8988T (cell line): Measurements from ENCODE around the gene ADNP2.

Experiments
- DNase-seq: peaks from one replicate; pipeline ENCODE4 v3.0.0; 2011

The ADNP2 gene

DNA sequence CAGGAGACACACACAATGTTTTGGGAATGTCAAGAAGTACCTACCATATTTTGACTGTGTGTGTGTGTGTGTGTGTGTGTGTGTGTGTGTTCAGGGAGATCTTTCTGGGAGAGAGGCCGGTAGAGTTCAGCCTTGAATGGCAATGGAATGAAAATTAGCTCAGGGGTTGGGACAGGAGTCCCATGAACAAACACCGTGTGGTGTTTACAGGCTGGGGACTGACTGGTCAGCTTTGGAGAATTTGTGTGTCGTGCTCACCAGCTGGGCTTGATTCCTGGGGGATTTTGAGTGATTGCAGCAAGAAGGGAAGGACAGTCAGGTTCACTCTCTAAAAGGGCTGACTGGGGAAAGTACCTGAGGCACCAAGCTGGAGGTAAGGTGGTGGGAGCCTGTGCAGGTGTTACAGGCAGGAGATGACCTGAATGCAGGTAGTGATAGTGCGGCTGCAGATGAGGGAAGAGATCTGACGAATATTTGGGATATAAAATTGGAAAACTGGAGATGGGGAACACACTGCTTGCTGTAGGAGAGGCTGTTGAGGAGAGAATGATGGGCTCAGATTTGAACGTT lies 2.5 kb upstream of the ADNP2 start:
- DNase-seq, result no peak

DNA sequence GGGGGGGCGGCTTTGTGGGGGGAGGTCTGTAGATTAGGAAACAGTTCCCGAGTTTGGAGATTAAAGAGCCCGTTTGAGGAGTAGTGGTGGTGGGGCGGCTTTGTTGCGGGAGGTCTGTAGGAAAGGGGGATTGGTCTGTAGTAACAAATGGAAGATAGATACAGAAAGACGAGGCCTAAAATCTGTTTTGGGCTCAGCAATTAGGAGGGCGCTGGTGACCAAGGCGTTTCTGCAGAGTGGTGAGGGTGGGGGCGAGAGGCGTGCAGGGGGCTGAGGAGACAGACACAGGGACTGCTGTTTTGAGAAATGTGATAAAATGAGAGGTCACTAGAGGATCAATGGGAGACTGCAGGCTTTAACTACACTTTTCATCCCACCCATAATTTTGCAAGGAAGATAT lies 1.6 kb upstream of the ADNP2 start:
- DNase-seq, result no peak

DNA sequence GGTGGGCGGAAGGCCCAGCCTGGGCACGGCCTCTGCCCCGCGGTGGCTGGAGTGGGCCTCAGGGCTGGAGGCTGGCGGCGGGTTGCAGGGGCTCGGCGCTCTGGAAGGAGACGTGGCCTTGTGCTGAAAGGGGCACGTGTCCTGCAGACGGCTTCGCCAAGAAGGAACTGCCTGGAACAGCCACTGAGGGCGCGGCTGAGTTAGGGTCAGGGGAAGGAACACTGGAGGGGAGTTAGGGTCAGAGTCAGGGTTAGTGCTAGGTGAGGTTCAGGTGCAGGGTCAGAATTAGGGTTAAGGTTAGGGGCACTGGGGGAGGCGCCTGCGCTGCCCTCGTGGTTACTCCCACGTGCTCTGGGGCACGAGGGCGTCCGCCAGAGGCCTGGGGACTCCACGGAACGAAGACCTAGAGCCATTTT lies 933 bp upstream of the ADNP2 start:
- DNase-seq, result no peak

DNA sequence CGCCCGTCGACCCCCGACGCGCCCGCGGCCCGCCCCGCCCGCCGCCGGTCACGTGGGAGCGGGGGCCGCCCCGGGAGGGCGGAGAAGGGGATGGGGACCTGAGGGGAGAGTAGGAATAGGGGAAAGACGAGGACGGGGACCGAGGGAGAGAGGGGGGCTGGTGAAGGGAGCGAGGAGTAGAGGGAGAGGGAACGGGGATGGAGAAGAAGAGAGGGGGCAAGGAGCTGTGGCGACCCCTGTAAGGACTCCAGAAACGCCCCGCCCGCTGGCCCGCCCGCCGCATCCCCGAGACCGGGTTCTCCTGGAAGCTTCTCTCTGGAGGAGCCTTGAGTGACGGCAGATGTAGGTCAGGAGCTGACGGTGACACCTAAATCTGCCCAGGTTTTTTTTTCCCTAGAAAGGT lies 615 bp downstream of the ADNP2 start:
- DNase-seq, result peak; percentile 19

DNA sequence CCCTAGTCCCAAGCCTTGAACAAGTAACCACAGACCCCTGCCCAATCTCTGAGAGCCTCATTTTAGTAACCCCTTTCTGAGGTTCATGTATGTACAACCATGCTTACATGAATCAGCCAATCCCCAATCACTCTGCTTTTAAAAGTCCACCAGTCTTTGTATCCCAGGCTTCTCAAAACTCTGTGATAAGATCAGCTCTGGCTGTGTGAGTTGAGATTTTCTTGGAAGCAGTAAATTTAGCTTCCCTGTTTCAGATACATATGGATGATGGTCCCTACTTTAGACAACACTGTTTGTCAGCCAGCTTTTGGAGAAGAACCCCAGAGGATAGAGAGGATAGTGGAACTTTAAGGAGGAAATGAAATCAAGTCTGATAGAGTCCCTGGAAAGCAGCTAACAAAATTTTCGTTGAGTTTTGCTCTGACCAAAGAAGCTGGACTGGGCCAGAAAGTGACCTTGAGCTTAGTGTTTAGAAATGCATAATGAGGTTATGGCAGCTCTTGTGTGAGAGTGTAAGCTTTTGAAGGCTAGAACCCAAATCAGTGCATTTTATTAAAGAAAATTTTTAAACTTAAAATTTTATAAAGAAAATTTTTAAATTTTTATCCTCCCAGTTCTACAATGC lies 3.7 kb downstream of the ADNP2 start:
- DNase-seq, result no peak

DNA sequence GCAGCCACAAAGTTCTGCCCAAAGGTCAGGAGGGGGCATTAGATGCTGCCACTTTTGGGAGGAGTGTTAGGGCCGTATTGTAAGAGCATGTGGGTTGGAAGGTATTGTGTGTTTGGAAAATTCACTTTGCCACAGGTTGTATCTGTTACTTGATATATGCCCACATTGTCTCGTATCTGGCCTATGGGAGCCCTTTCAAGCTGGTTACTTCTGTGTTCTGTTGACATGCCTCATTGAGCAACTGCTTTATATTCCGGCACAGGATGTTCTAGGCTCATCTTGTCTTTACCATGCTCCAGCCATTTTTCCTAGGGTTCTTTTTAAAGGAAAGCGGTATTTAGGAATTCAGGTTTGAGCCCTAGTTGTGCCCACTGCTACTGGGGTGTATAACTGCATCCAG lies 6.0 kb downstream of the ADNP2 start:
- no peak for DNase-seq

DNA sequence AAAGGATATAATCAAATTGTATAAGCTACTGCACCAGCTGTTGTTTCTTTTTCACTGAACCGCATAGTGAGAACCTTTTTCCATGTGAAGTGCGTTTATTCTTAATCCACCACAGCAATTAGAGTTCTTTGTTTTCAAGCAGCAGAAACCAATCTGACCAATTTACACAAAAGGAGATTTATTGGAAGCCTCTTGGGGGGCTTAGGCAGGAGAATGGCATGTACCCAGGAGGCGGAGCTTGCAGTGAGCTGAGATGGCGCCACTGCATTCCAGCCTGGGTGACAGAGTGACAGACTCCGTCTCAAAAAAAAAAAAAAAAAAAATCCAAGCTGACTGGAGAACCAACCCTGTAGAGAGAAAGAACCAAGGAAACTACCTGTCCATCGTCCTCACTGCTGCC lies 10.0 kb downstream of the ADNP2 start:
- no peak for DNase-seq

DNA sequence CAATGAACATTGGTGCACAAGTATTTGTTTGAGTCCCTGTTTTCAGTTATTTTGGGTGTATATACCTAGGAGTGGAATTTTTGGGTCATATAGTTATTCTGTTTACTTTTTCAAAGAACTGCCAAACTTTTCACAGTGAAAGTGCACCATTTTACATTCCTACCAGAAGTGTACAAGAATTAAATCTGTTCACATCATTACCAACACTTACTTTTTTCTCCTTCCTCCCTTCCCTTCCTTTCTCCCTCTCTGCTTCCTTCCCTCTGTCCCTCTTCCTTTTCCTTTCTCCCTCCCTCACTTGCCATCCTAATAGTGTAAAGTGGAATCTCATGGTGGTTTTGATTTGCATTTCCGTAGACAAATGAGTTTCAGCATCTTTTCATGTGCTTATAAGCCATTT lies 11.9 kb downstream of the ADNP2 start:
- no peak for DNase-seq

DNA sequence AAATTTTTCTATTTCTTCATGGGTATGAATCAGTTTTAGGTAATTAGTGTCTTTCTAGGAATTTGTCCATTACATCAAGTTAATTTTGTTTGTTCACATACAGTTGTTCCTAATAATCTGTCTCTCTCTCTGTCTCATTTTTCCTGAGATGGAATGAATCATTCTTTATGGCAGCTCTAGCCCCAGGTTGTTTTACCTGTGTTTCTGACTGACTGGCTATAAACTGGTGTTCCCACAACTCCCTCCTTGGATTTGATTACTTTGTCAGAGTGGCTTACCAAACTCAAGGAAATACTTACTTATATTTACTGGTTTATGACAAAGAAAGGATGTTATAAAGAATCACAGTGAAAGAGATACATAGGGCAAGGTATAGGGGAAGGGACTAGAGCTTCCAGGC lies 15.1 kb downstream of the ADNP2 start:
- DNase-seq, result no peak

DNA sequence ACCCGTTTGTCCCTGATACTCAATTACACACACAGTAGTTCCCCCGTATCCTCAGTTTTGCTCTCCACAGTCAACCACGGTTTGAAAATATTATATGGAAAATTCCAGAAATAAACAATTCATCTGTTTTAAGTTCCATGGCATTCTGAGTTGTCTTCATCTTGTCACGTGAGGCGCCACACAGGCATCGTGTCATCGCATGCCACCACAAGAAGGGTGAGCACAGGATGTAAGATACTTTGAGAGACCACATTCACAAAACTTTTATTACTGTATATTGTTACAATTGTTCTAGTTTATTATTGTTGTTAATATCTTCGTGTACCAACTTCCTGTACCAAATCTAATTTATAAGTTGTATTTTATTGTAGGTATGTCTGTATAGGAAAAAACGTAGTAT lies 17.7 kb downstream of the ADNP2 start:
- no peak for DNase-seq

DNA sequence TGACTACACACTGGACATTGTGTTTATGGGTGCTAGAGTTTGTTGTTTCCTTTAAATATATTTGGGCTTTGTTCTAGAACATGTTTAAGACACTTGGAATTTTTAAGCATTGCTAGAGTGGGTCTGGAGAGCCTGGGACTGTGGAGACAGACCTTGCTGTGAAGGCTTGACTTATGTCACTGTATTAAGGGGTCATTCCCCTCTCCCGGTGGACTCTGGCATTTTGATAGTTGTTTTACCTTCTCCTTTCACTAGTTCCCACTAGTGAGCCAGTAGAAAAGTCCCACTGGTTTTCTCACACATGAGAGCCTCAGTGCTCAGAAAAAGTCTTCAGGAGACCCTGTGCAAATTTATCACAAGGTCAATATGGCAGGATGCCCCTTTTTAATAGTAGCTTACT lies 18.6 kb downstream of the ADNP2 start:
- DNase-seq, result no peak

DNA sequence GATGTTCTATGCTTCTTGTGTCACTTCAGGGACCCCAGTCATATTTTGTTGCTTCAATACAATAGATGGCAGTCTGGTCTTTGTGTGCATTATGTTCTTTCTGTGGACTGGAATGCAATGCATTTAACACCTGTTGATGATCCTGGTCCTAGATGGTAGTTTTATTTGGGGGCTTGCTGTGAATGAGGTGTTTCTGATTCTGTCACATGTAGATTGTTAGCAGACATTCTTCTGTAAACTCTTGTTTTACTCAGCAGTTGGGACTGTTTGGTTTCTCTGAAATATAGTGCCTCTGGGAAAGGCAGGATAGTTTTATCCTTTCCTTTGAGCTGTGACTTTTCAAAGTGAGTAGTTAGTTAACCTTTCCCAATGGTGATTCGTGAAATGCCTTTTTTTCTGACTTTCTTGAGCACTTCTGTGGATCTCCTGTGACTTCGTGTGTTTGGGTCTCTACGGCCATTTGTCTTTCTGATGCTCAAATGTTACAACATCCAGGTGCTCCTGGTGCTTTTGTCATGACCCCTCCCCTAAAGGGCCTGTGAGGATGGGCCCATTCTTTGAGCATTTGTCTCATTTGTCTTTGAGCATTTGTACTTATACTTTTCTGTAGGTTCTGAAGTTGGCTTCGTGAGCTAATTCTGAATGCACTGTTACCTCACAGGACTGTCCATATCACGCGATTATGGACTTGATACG lies 20.8 kb downstream of the ADNP2 start:
- DNase-seq, result no peak

DNA sequence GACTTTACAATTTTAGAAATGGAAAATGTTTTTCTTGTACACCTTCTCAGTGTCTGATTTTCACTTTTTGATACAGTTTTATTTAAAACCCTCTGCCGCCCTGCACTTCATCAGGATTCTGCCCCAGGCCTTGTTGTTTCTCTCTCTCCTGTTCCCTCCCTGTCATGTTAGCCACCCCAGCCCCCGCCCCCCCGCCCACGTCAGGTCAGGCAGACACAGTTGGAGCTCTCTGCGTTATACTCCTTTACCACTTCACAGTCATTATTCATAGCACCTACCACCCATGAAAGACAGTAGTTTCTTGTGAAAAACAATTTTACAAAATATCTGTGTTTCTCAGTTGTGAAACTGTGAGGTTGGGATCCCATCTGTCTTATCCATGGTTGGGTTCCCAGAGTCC lies 21.5 kb downstream of the ADNP2 start:
- no peak for DNase-seq

DNA sequence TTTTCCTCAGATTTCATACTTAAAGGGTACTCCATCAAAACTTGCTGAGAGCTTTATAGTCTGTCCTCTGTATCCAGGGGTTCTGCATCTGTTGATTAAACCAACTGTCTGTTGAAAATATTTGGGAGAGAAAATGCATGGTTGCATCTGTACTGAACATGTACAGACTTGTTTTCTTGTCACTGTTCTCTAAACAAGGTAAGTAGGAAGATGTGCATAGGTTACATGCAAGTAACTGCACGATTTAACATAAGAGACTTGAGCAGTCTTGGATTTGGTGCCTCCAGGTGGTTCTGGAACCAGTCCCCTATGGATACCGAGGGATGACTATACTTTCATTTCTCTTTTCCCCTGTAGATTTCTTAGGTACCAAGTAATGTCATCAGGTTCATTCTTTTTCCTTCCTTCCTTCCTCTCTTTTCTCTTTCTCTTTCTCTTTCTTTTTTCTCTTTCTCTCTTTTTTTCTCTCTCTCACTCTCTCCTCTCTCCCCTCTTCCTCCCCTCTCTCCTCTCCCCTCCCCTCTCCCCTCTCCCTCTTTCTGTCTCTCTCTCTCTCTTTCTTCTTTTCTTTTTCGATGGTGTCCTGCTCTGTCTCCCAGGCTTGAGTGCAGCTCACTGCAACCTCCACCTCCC lies 23.2 kb downstream of the ADNP2 start:
- no peak for DNase-seq

DNA sequence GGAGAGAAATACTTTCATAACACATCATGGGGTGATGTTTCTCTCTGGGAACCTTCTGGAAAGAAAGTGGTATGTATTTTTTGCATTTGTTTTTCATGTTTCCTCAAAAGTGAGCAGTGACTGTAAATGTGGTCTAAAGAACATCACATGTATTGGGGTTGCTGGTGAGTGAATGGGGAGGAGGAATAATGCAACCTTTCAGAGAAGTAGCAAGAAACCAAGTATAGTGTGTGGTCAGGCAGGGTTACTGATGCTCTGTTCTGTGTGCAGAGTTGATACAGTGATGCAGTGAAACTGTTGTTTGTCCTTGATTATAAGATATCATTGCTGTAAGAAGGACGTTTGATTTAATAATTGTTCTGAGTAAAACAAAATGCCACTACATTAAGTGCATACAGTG lies 24.1 kb downstream of the ADNP2 start:
- DNase-seq, result no peak

DNA sequence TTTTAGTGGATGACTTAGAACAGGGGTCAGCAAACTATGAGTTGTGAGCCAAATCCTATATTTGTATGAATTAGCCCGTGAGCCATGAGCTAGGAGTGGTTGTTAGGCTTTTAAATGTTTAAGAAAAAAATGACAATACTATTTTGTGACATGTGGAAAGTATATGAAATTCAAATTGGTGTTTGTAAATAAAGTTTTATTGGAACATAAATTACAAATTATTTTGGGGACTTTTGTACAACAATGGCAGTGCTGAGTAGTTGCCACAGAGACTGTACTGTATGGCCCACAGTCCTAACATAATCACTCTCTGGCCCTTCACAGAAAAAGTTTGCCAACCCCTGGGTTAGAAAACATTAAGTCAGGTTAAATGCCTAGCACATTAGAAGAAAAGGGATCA lies 26.1 kb downstream of the ADNP2 start:
- DNase-seq, result no peak

DNA sequence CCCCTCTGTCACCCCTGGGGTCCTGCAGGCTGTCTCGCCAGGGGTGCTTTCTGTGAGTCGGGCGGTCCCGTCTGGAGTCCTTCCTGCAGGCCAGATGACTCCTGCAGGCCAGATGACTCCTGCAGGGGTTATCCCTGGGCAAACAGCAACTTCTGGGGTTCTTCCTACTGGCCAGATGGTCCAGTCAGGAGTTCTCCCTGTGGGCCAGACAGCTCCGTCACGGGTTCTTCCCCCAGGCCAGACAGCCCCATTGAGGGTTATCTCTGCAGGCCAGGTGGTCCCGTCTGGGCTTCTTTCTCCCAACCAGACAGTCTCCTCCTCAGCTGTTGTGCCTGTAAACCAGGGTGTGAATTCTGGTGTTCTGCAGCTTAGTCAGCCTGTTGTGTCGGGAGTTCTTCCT lies 27.6 kb downstream of the ADNP2 start:
- no peak for DNase-seq

DNA sequence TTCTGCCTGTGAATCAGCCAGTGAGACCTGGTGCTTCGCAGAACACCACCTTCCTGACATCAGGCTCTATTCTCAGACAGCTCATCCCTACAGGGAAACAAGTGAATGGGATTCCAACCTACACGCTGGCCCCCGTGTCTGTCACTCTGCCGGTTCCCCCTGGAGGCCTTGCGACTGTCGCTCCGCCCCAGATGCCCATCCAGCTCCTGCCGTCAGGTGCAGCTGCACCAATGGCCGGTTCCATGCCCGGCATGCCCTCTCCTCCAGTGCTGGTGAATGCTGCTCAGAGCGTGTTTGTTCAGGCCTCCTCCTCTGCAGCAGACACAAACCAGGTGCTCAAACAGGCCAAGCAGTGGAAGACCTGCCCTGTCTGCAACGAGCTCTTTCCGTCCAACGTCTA lies 28.1 kb downstream of the ADNP2 start:
- no peak for DNase-seq

DNA sequence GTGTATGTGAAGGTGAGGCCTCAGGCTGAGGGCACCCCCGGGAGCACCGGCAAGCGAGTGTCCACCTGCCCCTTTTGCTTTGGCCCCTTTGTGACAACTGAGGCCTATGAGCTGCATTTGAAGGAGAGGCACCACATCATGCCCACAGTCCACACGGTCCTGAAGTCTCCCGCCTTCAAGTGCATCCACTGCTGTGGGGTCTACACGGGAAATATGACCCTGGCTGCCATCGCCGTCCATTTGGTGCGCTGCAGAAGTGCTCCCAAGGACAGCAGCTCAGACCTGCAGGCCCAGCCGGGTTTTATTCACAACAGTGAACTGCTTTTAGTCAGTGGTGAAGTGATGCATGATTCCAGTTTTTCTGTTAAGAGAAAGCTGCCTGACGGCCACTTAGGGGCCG lies 28.9 kb downstream of the ADNP2 start:
- DNase-seq, result no peak

DNA sequence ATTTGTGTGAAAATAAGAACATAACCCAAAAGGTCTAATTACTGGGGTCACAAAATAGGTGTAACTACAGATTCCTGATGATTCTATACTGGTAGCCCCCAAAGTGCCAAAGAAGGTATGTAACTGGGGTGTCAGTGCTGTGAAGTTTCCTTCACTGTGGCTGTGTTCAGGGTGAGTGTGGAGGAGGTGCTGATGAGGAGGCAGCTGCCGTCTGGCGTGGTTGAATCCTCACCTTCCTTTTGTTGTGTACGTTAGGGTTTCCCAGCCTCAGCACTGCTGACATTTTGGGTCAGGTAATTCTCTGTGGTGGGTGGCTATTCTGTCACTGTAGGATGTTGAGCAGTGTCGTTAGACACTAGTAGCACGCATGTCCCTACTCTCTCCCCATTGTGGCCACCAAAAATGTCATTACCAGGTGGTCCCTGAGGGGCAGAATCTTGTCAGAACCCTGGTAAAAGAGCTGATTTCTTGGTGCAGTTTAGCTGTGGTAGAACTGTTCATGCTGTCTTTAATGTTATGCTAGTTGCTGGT lies 31.5 kb downstream of the ADNP2 start:
- DNase-seq, result no peak

DNA sequence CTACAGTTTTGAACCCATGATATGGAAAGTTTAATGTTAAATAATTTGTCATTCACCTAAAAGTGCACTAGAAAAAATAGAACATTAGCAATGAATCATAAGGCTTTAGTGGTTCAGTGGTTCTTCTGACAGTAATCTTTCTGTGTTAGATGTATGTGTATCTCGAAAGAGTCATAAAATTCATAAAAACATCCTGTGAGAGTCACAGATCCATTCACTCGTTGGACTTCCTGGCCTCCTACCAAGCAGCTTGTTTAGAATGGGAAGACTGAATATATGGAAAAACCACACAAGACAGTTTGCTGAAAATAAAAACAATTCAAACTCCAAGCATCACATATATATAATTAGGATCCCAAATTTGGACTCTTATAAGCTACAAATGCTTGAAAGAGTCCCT lies 34.8 kb downstream of the ADNP2 start:
- DNase-seq, result no peak

DNA sequence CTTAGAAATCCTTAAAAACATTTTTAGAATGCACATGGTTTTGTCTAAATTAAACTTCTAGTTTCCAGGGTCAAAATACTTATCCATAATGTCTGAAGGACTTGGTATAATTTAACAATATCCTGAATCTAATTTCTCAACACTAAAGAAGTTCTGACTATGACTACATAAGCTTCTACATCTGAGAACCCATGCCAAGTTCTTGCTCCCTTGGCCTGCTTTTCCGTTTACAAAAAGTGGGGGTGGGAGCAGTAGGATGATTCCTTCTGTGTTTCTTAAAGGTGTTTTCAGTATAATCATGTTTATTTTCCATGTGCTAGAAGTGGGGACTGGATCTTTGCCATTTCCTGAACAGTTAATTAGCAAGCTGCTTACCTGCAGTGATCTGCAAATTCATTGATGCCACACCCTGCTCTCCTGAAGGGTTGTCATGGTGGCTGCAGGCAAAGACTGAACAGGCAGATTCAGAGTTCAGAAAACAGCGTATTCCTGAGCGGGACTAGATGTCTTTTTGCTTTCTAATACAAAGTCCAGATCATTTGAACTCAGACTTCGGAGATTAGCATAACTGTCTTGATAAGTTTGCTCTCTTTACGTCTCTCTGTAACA lies 36.2 kb downstream of the ADNP2 start:
- no peak for DNase-seq

DNA sequence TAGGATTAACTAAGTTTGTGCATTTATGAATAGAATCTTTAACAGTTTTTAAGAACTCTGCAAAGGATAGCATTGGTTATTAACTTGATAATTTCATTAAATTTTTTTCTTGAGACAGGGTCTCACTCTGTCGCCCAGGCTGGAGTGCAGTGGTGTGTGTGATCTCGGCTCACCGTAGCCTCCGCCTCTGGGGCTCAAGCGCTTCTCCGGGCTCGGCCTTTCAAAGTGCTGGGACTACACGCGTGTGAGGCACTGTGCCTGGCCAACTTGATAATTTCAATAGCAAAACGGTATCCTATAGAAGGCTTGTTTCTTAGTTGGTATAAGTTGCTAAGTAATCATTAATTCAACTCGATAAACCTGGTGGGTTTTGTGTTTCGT lies 38.0 kb downstream of the ADNP2 start:
- no peak for DNase-seq
